GM18868 (cell line): ENCODE measurements around the gene FAM110D.

ENCODE experiments used
- ATAC-seq: cut with Tn5 transposase; IDR thresholded peaks from one replicate; pipeline ENCODE4 v1.9.1; 2021; ENCODE audit warnings: mild to moderate bottlenecking, moderate library complexity; ENCODE audit not compliant: unreplicated experiment

FAM110D gene

GRCh38 chr1:26158908-26159742, at the start of gene FAM110D:
FAM110D (plus strand) TSS chr1:26159079; CDS start chr1:26161292, 2,213 bp downstream.
- ATAC-seq: no peak

GRCh38 chr1:26109229-26110164, 49.4 kb upstream of the FAM110D start:
- no peak for ATAC-seq

- ATAC-seq: peak; percentile 39
Observed at GRCh38 chr1:26110731-26111529, 47.9 kb upstream of the FAM110D start.

- peak; percentile 76 for ATAC-seq
Observed at GRCh38 chr1:26111530-26112406, 47.1 kb upstream of the FAM110D start, which contains the start of gene PDIK1L. PDIK1L (plus strand) TSS chr1:26111824; CDS start chr1:26114309, 2,485 bp downstream.

- ATAC-seq: no peak
Observed at GRCh38 chr1:26112407-26112775, 46.5 kb upstream of the FAM110D start.

GRCh38 chr1:26114165-26114927, 44.5 kb upstream of the FAM110D start:
- no peak for ATAC-seq

- no peak for ATAC-seq
Observed at GRCh38 chr1:26119892-26120608, 38.8 kb upstream of the FAM110D start.

- no peak for ATAC-seq
Observed at GRCh38 chr1:26121854-26122773, 36.8 kb upstream of the FAM110D start.

GRCh38 chr1:26122988-26123973, 35.6 kb upstream of the FAM110D start:
- ATAC-seq: no peak

GRCh38 chr1:26124418-26125331, 34.2 kb upstream of the FAM110D start:
- ATAC-seq: no peak

GRCh38 chr1:26125382-26125781, 33.5 kb upstream of the FAM110D start:
- ATAC-seq: no peak

GRCh38 chr1:26125946-26126320, 32.9 kb upstream of the FAM110D start:
- no peak for ATAC-seq

GRCh38 chr1:26126321-26127084, 32.4 kb upstream of the FAM110D start:
- no peak for ATAC-seq
